ENCODE measurements around the gene PCDHB6.
"Not testable (repeated sequence)": the region's sequence is repeated elsewhere in the genome, so short reads cannot be mapped to it uniquely, and the experiment has no call there.

Gene PCDHB6

DNA sequence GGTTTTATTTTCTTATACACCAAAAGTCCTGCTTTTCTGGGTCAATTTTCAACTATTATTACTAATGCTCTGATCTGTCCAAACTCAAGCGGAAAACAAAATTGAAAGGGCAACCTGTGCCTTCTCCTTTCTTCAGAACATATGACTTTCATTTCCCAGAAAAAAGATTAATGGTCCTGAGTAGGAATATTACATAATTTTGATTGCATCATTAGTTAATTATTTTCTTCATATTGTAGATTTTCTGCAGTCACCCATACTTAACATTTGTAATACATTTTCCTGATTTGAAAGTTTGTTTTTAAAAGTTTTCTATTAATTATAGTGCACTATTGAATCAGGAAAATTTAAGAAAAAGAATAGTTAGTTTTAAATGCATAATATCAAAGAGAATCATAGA lies 26.1 kb downstream of the PCDHB6 start:
- H3K9ac ChIP-seq (ENCODE audit: low read length) = no peak overlapping the region
- no peaks in the 10 kb centered on the region for H3K4me1 ChIP-seq (ENCODE audit: control insufficient read depth, insufficient read depth, low read length)
- no peaks in the 10 kb centered on the region for H3K27me3 ChIP-seq (ENCODE audit: control insufficient read depth, insufficient read depth, low read length)
- no peaks in the 10 kb centered on the region for H3K36me3 ChIP-seq (ENCODE audit: control insufficient read depth, insufficient read depth, low read length)
- peaks cover 4% of the 10 kb centered on the region for H3K9me3 ChIP-seq (ENCODE audit: control insufficient read depth, low read length)
- H3K4me3 ChIP-seq (ENCODE audit: low read length) = no peak overlapping the region

- H3K4me1 ChIP-seq (ENCODE audit: control insufficient read depth, insufficient read depth, low read length); H3K9me3 ChIP-seq (ENCODE audit: control insufficient read depth, low read length): not testable (repeated sequence)
Measured at GRCh38 chr5:141177577-141178191, 27.8 kb downstream of the PCDHB6 start, which contains the start of gene PCDHB8. Gene PCDHB8, plus strand, starts transcription at chr5:141177790. Its CDS starts 245 bp downstream, at chr5:141178035.

GRCh38 chr5:141179371-141179770 lies 29.5 kb downstream of the PCDHB6 start:
- H3K4me3 ChIP-seq (ENCODE audit: low read length); H3K9ac ChIP-seq (ENCODE audit: low read length); H3K27me3 ChIP-seq (ENCODE audit: control insufficient read depth, insufficient read depth, low read length); H3K36me3 ChIP-seq (ENCODE audit: control insufficient read depth, insufficient read depth, low read length); H3K4me1 ChIP-seq (ENCODE audit: control insufficient read depth, insufficient read depth, low read length); H3K9me3 ChIP-seq (ENCODE audit: control insufficient read depth, low read length): not testable (repeated sequence)

More at GRCh38 chr5:141177577-141178191, 27.8 kb downstream of the PCDHB6 start, which contains the start of gene PCDHB8:
- H3K27me3 ChIP-seq (ENCODE audit: control insufficient read depth, insufficient read depth, low read length); H3K9ac ChIP-seq (ENCODE audit: low read length); H3K4me3 ChIP-seq (ENCODE audit: low read length); H3K36me3 ChIP-seq (ENCODE audit: control insufficient read depth, insufficient read depth, low read length): not testable (repeated sequence)

DNA sequence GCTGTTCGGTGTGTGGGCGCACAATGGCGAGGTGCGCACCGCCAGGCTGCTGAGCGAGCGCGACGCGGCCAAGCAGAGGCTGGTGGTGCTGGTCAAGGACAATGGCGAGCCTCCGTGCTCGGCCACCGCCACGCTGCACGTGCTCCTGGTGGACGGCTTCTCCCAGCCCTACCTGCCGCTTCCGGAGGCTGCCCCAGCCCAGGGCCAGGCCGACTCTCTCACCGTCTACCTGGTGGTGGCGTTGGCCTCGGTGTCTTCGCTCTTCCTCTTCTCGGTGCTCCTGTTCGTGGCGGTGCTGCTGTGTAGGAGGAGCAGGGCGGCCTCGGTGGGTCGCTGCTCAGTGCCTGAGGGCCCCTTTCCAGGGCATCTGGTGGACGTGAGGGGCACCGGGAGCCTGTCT lies 30.0 kb downstream of the PCDHB6 start:
- not testable (repeated sequence) for H3K9me3 ChIP-seq (ENCODE audit: control insufficient read depth, low read length); H3K36me3 ChIP-seq (ENCODE audit: control insufficient read depth, insufficient read depth, low read length); H3K9ac ChIP-seq (ENCODE audit: low read length); H3K4me3 ChIP-seq (ENCODE audit: low read length); H3K27me3 ChIP-seq (ENCODE audit: control insufficient read depth, insufficient read depth, low read length); H3K4me1 ChIP-seq (ENCODE audit: control insufficient read depth, insufficient read depth, low read length)

GRCh38 chr5:141180313-141180712 lies 30.5 kb downstream of the PCDHB6 start:
- H3K9ac ChIP-seq (ENCODE audit: low read length) = no peak overlapping the region
- no peaks in the 10 kb centered on the region for H3K36me3 ChIP-seq (ENCODE audit: control insufficient read depth, insufficient read depth, low read length)
- no peaks in the 10 kb centered on the region for H3K27me3 ChIP-seq (ENCODE audit: control insufficient read depth, insufficient read depth, low read length)
- H3K4me1 ChIP-seq (ENCODE audit: control insufficient read depth, insufficient read depth, low read length) = no peaks in the 10 kb centered on the region
- no peak overlapping the region for H3K4me3 ChIP-seq (ENCODE audit: low read length)
- H3K9me3 ChIP-seq (ENCODE audit: control insufficient read depth, low read length) = peaks cover 4% of the 10 kb centered on the region

- H3K4me3 ChIP-seq (ENCODE audit: low read length) = no peak within 1 kb of the TSS
- no peaks in the 10 kb centered on the region for H3K36me3 ChIP-seq (ENCODE audit: control insufficient read depth, insufficient read depth, low read length)
- peaks cover 4% of the 10 kb centered on the region for H3K9me3 ChIP-seq (ENCODE audit: control insufficient read depth, low read length)
- no peaks in the 10 kb centered on the region for H3K4me1 ChIP-seq (ENCODE audit: control insufficient read depth, insufficient read depth, low read length)
- H3K9ac ChIP-seq (ENCODE audit: low read length) = no peak within 1 kb of the TSS
- H3K27me3 ChIP-seq (ENCODE audit: control insufficient read depth, insufficient read depth, low read length) = no peaks in the 10 kb centered on the region
Measured at GRCh38 chr5:141182248-141182647, 32.4 kb downstream of the PCDHB6 start, which contains the start of gene PCDHB16. Gene PCDHB16, plus strand, starts transcription at chr5:141182387. Its CDS starts 173 bp downstream, at chr5:141182560.

DNA sequence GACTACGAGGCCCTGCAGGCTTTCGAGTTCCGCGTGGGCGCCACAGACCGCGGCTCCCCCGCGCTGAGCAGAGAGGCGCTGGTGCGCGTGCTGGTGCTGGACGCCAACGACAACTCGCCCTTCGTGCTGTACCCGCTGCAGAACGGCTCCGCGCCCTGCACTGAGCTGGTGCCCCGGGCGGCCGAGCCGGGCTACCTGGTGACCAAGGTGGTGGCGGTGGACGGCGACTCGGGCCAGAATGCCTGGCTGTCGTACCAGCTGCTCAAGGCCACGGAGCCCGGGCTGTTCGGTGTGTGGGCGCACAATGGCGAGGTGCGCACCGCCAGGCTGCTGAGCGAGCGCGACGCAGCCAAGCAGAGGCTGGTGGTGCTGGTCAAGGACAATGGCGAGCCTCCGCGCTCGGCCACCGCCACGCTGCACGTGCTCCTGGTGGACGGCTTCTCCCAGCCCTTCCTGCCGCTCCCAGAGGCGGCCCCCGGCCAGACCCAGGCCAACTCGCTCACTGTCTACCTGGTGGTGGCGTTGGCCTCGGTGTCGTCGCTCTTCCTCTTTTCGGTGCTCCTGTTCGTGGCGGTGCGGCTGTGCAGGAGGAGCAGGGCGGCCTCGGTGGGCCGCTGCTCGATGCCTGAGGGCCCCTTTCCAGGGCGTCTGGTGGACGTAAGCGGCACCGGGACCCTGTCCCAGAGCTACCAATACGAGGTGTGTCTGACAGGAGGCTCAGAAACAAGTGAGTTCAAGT lies 34.4 kb downstream of the PCDHB6 start:
- H3K9ac ChIP-seq (ENCODE audit: low read length); H3K4me1 ChIP-seq (ENCODE audit: control insufficient read depth, insufficient read depth, low read length); H3K36me3 ChIP-seq (ENCODE audit: control insufficient read depth, insufficient read depth, low read length); H3K4me3 ChIP-seq (ENCODE audit: low read length); H3K9me3 ChIP-seq (ENCODE audit: control insufficient read depth, low read length); H3K27me3 ChIP-seq (ENCODE audit: control insufficient read depth, insufficient read depth, low read length): not testable (repeated sequence)

DNA sequence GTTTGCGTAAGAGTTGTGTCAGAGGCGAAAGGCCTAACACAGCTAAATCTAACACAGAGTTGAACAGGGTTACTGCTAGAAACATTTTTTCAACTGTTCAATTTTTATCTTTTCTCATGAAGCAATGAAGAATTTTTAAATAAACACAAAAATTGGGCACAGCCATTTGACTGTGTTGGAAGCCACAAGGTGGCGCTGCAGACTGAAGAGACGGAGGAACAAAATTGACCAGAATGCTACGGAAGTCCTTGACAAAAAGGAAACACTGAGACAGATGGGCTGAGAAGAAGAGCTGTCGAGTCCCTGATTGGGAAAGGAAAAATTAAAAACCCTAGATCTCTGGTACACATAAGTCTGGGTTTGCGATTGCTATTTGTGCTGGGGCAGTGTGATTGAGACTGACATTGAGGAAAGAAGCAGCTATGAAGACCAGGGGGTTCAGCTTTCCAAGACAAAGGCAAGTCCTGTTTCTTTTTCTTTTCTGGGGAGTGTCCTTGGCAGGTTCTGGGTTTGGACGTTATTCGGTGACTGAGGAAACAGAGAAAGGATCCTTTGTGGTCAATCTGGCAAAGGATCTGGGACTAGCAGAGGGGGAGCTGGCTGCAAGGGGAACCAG lies 37.1 kb downstream of the PCDHB6 start, which contains the start of gene PCDHB9:
Gene PCDHB9 (plus strand): TSS at position 265 of the 616 bp plus-strand sequence. CDS start 158 bp downstream, at position 423.
- no peaks in the 10 kb centered on the region for H3K36me3 ChIP-seq (ENCODE audit: control insufficient read depth, insufficient read depth, low read length)
- H3K9me3 ChIP-seq (ENCODE audit: control insufficient read depth, low read length) = no peaks in the 10 kb centered on the region

DNA sequence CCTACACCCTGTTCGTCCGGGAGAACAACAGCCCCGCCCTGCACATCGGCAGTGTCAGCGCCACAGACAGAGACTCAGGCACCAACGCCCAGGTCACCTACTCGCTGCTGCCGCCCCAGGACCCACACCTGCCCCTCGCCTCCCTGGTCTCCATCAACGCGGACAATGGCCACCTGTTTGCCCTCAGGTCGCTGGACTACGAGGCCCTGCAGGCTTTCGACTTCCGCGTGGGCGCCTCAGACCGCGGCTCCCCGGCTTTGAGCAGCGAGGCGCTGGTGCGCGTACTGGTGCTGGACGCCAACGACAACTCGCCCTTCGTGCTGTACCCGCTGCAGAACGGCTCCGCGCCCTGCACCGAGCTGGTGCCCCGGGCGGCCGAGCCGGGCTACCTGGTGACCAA lies 38.8 kb downstream of the PCDHB6 start:
- H3K4me1 ChIP-seq (ENCODE audit: control insufficient read depth, insufficient read depth, low read length); H3K27me3 ChIP-seq (ENCODE audit: control insufficient read depth, insufficient read depth, low read length); H3K4me3 ChIP-seq (ENCODE audit: low read length); H3K9ac ChIP-seq (ENCODE audit: low read length); H3K36me3 ChIP-seq (ENCODE audit: control insufficient read depth, insufficient read depth, low read length); H3K9me3 ChIP-seq (ENCODE audit: control insufficient read depth, low read length): not testable (repeated sequence)

More for the DNA sequence above, 37.1 kb downstream of the PCDHB6 start, which contains the start of gene PCDHB9:
- no peaks in the 10 kb centered on the region for H3K27me3 ChIP-seq (ENCODE audit: control insufficient read depth, insufficient read depth, low read length)
- no peaks in the 10 kb centered on the region for H3K4me1 ChIP-seq (ENCODE audit: control insufficient read depth, insufficient read depth, low read length)
- no peak within 1 kb of the TSS for H3K9ac ChIP-seq (ENCODE audit: low read length)
- no peak within 1 kb of the TSS for H3K4me3 ChIP-seq (ENCODE audit: low read length)

GRCh38 chr5:141189131-141189530 lies 39.3 kb downstream of the PCDHB6 start:
- not testable (repeated sequence) for H3K27me3 ChIP-seq (ENCODE audit: control insufficient read depth, insufficient read depth, low read length); H3K4me3 ChIP-seq (ENCODE audit: low read length); H3K9ac ChIP-seq (ENCODE audit: low read length); H3K4me1 ChIP-seq (ENCODE audit: control insufficient read depth, insufficient read depth, low read length); H3K9me3 ChIP-seq (ENCODE audit: control insufficient read depth, low read length); H3K36me3 ChIP-seq (ENCODE audit: control insufficient read depth, insufficient read depth, low read length)

- no peak within 1 kb of the TSS for H3K9ac ChIP-seq (ENCODE audit: low read length)
- H3K9me3 ChIP-seq (ENCODE audit: control insufficient read depth, low read length) = no peaks in the 10 kb centered on the region
- no peak within 1 kb of the TSS for H3K4me3 ChIP-seq (ENCODE audit: low read length)
Measured at GRCh38 chr5:141192110-141192725, 42.4 kb downstream of the PCDHB6 start, which contains the start of gene PCDHB10. Gene PCDHB10, plus strand, starts transcription at chr5:141192353. Its CDS starts 200 bp downstream, at chr5:141192553.

DNA sequence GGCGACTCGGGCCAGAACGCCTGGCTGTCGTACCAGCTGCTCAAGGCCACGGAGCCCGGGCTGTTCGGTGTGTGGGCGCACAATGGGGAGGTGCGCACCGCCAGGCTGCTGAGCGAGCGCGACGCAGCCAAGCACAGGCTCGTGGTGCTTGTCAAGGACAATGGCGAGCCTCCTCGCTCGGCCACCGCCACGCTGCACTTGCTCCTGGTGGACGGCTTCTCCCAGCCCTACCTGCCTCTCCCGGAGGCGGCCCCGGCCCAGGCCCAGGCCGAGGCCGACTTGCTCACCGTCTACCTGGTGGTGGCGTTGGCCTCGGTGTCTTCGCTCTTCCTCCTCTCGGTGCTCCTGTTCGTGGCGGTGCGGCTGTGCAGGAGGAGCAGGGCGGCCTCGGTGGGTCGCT lies 44.5 kb downstream of the PCDHB6 start:
- not testable (repeated sequence) for H3K27me3 ChIP-seq (ENCODE audit: control insufficient read depth, insufficient read depth, low read length); H3K9me3 ChIP-seq (ENCODE audit: control insufficient read depth, low read length); H3K4me3 ChIP-seq (ENCODE audit: low read length); H3K4me1 ChIP-seq (ENCODE audit: control insufficient read depth, insufficient read depth, low read length); H3K9ac ChIP-seq (ENCODE audit: low read length); H3K36me3 ChIP-seq (ENCODE audit: control insufficient read depth, insufficient read depth, low read length)

More at GRCh38 chr5:141192110-141192725, 42.4 kb downstream of the PCDHB6 start, which contains the start of gene PCDHB10:
- Histone ChIP-seq H3K27me3 (ENCODE audit: control insufficient read depth, insufficient read depth, low read length) (no peaks in the 10 kb centered on the region), H3K4me1 (ENCODE audit: control insufficient read depth, insufficient read depth, low read length) (no peaks in the 10 kb centered on the region), H3K36me3 (ENCODE audit: control insufficient read depth, insufficient read depth, low read length) (no peaks in the 10 kb centered on the region)
